Fibroblast of the conjunctiva (primary cell): ENCODE data around the gene AGPS.
"Not testable (repeated sequence)": the region's sequence is repeated elsewhere in the genome, so short reads cannot be mapped to it uniquely, and the experiment has no call there.

Experiments
- DNase-seq: peaks from one replicate; pipeline ENCODE4 v3.0.0-alpha.2; 2010; ENCODE audit warnings: low read depth

Gene AGPS

GRCh38 chr2:177474301-177474700 is 81.7 kb downstream of the AGPS start:
- DNase-seq: no peak

GRCh38 chr2:177474998-177475397 is 82.4 kb downstream of the AGPS start:
- DNase-seq: peak; percentile 8

- DNase-seq: no peak
Observed at GRCh38 chr2:177476897-177477296, 84.3 kb downstream of the AGPS start.

- DNase-seq: no peak
Observed at GRCh38 chr2:177478029-177478428, 85.5 kb downstream of the AGPS start.

- no peak for DNase-seq
Observed at GRCh38 chr2:177478907-177479306, 86.3 kb downstream of the AGPS start.

GRCh38 chr2:177482195-177482594 is 89.6 kb downstream of the AGPS start:
- DNase-seq: no peak

- no peak for DNase-seq
Observed at GRCh38 chr2:177483531-177483930, 91.0 kb downstream of the AGPS start.

- DNase-seq: no peak
Observed at GRCh38 chr2:177484180-177484795, 91.7 kb downstream of the AGPS start.

GRCh38 chr2:177485657-177486056 is 93.1 kb downstream of the AGPS start:
- not testable (repeated sequence) for DNase-seq

- DNase-seq: peak; percentile 22
Observed at GRCh38 chr2:177489719-177490301, 97.2 kb downstream of the AGPS start.

GRCh38 chr2:177495945-177496344 is 103.4 kb downstream of the AGPS start:
- DNase-seq: no peak

GRCh38 chr2:177496921-177497320 is 104.3 kb downstream of the AGPS start:
- DNase-seq: no peak

GRCh38 chr2:177501186-177501585 is 108.6 kb downstream of the AGPS start:
- no peak for DNase-seq

GRCh38 chr2:177506505-177506904 is 113.9 kb downstream of the AGPS start:
- no peak for DNase-seq

GRCh38 chr2:177506998-177507397 is 114.4 kb downstream of the AGPS start:
- no peak for DNase-seq

GRCh38 chr2:177516824-177517544 is 124.4 kb downstream of the AGPS start:
- DNase-seq: no peak

- DNase-seq: no peak
Observed at GRCh38 chr2:177518754-177519153, 126.2 kb downstream of the AGPS start.

GRCh38 chr2:177519534-177520115 is 127.1 kb downstream of the AGPS start:
- no peak for DNase-seq

- no peak for DNase-seq
Observed at GRCh38 chr2:177520324-177520723, 127.8 kb downstream of the AGPS start.

- DNase-seq: no peak
Observed at GRCh38 chr2:177523781-177524180, 131.2 kb downstream of the AGPS start.

- DNase-seq: no peak
Observed at GRCh38 chr2:177525351-177525924, 132.9 kb downstream of the AGPS start.

- no peak for DNase-seq
Observed at GRCh38 chr2:177528351-177528933, 135.9 kb downstream of the AGPS start.
